Measurements from ENCODE around the gene IFITM5.
"Not testable (repeated sequence)": the region's sequence is repeated elsewhere in the genome, so short reads cannot be mapped to it uniquely, and the experiment has no call there.

The IFITM5 gene

GRCh38 chr11:327581-327923 lies 28.2 kb upstream of the IFITM5 start:
- DNase-seq = no peak

DNA sequence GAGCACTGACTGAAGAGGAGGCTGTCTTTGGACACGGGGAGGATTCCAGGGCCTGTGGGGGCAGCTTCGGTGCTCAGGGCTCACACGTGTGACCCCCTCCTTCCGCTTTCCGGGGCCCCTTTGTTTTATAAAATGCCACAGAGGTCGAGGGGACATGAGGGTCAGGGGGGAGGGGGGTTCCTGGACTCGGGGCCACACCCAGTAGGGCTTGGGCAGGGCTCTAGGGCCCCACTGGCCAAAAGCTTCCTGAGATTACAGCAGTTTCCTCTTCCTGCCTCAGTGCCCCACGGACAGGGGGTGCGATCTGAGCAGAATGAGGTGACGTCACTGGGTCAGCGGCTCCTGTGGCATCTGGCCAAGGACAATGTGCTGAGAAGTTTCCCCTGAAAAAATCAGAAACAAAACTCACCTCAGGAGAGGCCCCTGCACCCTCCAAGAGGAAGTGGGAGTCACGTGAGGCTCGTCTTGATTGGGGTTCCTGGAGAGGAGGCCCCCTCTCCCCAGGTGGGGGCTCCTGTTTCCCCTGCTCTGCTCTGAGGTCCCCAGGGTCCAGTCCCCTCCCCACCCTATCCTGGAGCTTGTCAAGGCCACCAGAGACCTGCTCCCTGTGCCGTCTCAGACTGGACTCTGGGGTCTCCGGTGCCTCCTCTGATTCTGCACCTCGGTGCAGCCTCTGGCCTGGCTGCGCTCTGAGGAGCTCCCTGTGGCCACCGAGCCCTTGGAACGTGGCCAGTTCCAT lies 27.7 kb upstream of the IFITM5 start:
- DNase-seq = no peak

DNA sequence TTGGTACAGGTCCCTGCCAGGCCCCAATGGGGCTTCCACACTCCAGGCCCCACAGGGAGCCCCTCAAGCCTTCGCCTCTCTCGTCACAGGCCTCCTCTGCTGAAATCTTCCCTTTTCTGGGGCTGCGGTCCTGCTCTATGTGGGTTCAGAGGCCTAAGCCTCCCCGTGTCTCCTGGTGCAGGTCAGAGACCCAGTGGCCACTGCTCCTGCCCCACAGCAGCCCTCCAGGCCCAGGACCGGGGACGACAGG lies 27.2 kb upstream of the IFITM5 start:
- no peak for DNase-seq

DNA sequence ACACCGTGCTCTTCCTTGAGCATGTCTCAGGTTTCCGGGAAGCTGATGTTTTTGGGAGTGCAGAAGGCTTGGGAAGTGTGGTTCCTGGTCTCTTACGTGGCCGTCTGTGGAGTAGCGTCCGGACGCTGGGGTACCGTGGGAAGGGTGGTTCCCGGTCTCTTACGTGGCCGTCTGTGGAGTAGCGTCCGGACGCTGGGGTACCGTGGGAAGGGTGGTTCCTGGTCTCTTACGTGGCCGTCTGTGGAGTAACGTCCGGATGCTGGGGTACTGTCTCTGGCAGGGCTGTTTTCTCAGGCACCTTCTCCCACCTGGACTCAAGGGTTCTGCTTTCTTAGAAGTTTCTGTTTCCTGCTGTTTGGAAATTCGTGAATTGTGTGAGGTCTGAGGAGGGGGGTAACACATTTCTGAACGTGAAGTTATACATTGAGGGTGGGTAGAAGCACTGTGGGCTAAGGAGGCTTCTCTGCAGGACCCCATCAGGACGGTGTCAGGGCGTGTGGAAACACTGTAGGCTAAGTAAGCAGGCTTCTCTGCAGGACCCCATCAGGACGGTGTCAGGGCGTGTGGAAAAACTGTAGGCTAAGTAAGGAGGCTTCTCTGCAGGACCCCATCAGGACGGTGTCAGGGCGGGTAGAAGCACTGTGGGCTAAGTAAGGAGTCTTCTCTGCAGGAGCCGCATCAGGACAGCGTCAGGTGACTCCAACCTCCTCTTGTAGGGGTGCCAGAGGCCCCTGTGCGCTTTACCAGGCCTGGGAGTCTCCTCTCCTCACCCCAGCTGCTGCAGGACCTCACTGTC lies 26.7 kb upstream of the IFITM5 start:
- DNase-seq = no peak

- DNase-seq = not testable (repeated sequence)
These were observed 25.5 kb upstream of the IFITM5 start for GRCh38 chr11:324593-325517.

- no peak for DNase-seq
These were observed 24.8 kb upstream of the IFITM5 start for GRCh38 chr11:324156-324555.

- DNase-seq = not testable (repeated sequence)
These were observed 20.6 kb upstream of the IFITM5 start for GRCh38 chr11:319888-320273.

GRCh38 chr11:319121-319887 lies 20.0 kb upstream of the IFITM5 start:
- DNase-seq = not testable (repeated sequence)

GRCh38 chr11:318405-319120 lies 19.2 kb upstream of the IFITM5 start:
- DNase-seq = not testable (repeated sequence)

DNA sequence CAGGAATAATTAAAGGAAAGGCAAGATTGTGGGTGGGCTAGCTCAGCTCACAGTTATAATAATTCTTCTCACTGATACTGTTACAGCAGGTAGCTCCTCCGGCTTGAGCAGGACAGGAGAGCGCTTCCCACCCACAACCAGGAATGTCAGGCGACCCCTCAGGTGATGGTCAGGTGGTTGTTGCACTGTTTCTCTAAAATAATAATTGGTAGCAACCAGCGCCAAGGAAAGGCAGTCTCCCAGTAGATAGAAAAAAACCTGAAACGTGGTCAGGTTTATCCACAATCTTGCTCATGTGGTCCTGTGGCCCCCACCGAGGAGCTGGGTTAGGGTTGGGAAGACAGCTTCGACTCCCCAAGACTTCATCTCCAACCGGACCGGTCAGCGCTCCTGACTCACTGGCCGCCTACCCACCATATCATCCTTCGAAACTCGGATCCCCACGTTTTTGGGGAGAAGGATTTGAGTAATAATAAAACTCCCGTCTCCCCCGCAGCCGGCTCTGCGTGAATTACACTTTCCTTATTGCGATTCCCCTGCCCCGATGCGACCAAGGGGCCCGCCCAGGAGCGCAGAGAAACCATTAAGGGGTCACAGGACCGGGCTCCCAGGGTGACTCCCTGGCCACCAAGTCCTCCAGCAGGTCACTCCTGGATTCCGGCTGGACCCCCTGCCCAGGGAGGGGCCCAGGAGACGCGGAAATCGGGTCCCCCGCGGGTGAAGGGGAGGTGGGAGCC lies 18.5 kb upstream of the IFITM5 start:
- not testable (repeated sequence) for DNase-seq

DNA sequence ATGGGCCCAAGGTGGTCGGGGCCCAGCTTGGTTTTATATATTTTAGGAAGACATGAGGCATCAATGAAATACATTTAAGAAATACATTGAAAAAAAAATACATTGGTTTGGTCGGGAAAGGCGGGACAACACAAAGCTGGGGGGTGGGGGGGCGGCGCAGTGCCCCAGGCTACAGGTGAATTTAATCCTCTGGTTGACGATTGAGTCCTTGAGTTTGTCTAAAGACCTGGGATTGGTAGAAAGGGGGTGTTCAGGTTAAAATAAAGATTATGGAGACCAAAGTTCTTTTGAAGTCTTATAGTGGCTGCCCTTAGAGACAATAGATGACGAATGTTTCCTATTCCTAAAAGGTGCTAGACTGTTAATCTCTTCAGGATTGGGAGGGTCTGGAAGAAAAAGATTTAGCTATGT lies 17.6 kb upstream of the IFITM5 start:
- DNase-seq = no peak

DNA sequence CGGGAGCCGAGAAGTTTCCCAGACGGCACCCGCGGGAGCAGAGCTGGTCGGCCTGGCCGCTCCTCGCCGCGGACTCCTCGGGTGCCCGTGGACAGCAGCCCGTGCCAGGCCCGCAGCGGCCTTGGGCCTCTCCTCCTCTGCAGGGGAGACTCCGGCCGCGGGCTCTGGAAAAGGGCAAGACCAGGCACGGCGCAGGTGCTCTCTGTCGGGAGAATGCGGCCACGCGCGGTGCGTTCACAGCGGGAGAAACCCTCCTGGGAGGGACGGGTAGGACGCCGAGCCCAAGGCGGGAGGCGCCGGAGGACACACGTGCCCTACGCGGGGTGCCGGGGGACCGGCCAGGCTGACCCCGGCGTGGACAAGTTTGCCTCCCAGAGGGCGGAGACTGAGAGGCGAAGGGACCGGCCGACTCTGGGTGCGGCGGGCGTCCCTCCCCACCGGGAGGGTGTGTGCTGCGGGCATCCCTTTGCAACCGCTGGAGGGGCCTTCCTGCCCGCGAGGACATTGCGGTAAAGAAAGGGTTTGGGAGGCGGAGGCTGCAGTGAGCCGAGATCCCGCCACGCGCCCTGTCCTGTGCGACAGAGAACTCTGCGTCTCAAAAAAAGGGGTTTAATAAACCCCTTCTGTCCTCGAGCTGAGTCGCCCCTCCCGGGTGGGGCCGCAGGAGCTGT lies 16.8 kb upstream of the IFITM5 start:
- no peak for DNase-seq

- DNase-seq = no peak
These were observed 16.2 kb upstream of the IFITM5 start for GRCh38 chr11:315516-315994.

DNA sequence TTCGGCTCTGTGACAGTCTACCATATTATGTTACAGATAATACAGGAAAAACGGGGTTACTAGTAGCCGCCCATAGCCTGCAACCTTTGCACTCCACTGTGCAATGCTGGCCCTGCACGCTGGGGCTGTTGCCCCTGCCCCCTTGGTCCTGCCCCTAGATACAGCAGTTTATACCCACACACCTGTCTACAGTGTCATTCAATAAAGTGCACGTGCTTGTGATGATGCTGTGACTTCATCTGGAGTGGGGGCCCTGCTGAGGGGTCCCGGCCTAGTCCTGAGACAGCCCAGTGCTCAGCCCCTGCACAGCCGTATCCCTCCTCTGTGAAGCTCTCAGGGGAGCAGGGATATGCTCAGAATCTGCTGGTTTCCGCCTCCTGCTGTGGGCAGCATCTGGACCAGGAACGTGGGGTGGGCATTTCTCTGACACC lies 15.7 kb upstream of the IFITM5 start:
- no peak for DNase-seq

DNA sequence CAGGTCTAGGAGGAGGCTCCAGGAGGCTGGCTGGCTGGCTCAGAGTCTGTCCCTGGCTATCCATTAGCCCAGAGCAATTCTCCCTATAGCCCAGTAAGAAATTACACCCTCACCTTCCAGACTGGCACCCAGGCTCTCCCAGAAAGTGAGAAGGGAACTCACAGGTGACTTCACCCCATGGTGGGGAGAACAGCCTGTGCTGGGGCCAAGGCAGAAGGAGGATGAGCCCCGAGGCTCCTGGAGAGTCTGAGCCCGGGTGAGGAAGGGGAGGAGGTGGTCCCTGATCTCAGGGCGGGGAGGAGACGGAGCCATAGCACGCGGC lies 15.2 kb upstream of the IFITM5 start:
- not testable (repeated sequence) for DNase-seq

DNA sequence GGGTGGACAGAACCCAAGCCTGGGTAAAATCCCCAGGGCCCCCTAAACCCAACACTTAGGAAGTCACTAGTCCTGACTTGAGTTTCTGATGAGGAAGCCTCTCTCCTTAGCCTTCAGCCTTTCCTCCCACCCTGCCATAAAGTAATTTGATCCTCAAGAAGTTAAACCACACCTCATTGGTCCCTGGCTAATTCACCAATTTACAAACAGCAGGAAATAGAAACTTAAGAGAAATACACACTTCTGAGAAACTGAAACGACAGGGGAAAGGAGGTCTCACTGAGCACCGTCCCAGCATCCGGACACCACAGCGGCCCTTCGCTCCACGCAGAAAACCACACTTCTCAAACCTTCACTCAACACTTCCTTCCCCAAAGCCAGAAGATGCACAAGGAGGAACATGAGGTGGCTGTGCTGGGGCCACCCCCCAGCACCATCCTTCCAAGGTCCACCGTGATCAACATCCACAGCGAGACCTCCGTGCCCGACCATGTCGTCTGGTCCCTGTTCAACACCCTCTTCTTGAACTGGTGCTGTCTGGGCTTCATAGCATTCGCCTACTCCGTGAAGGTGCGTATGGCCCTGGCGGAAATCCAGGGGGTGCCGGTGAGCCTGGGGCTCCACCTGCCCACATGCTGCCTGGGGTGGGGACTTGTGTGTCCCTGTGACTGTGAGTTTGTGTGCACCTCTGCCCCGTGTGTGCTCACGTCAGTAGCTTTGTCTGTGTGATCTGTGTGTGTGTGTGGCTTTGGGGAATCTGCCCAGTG lies 14.6 kb upstream of the IFITM5 start, which contains the start of gene IFITM1:
TSS of gene IFITM1 (plus strand) at position 254 of the 767 bp plus-strand sequence. CDS start at position 385, 131 bp downstream.
- DNase-seq = no peak

DNA sequence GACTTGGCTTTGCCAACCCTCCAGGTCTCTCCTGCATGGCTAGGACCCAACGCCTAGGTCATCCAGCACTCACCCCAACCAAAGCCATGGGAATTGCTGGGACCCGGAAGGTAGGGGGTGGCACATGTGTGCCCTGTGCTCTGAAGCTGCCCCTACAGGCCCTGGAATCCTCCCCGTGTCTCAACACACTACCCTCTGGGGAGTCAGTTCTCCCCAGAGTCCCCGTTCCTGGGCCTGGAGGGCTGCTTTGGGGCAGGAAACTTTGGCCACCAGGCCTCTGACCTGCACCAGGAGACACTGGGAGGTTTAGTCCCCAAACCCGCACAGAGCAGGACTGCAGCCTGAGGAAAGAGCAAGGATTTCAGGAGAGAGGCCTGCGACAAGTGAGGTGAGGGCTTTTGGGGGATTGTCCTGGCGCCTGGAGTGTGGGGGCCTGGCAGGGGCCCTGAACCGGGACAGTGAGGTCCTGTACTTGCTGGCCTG lies 14.0 kb upstream of the IFITM5 start:
- DNase-seq = no peak

GRCh38 chr11:312092-312816 lies 12.9 kb upstream of the IFITM5 start:
- DNase-seq = no peak
